HEK293 (cell line): ENCODE data around the gene DVL1.

Experiments
- ATF2 ChIP-seq: fragments of 450-650 bp; formaldehyde crosslinking; IDR thresholded peaks from 2 replicates; pipeline ENCODE4 v1.5.1; 2016; ENCODE audit warnings: missing biosample characterization, missing genetic modification characterization, low read depth
- CTCF ChIP-seq: fragments of 450-650 bp; formaldehyde crosslinking; IDR thresholded peaks from 2 replicates; pipeline ENCODE4 v1.5.1; 2016; ENCODE audit warnings: missing biosample characterization, missing genetic modification characterization
- KLF10 ChIP-seq: fragments of 450-650 bp; IDR thresholded peaks from 2 replicates; pipeline ENCODE4 v1.5.1; 2018; ENCODE audit warnings: missing biosample characterization, mild to moderate bottlenecking, missing genetic modification characterization
- REST ChIP-seq: fragments of 450-650 bp; formaldehyde crosslinking; IDR thresholded peaks from 2 replicates; pipeline ENCODE4 v1.5.1; 2016; ENCODE audit warnings: missing biosample characterization, missing genetic modification characterization
- SCRT2 ChIP-seq: fragments of 450-650 bp; formaldehyde crosslinking; IDR thresholded peaks from 2 replicates; pipeline ENCODE4 v1.5.1; 2016; ENCODE audit warnings: missing biosample characterization, missing genetic modification characterization
- YY1 ChIP-seq: fragments of 450-650 bp; formaldehyde crosslinking; IDR thresholded peaks from 2 replicates; pipeline ENCODE4 v1.5.1; 2018; ENCODE audit warnings: missing biosample characterization, missing genetic modification characterization
- ZBTB10 ChIP-seq: fragments of 450-650 bp; formaldehyde crosslinking; IDR thresholded peaks from 2 replicates; pipeline ENCODE4 v1.5.1; 2016; ENCODE audit warnings: missing biosample characterization, missing genetic modification characterization
- ZNF202 ChIP-seq: fragments of 450-650 bp; formaldehyde crosslinking; IDR thresholded peaks from 2 replicates; pipeline ENCODE4 v1.5.1; 2016; ENCODE audit warnings: missing biosample characterization, missing genetic modification characterization, borderline replicate concordance
- ZNF221 ChIP-seq: fragments of 450-650 bp; formaldehyde crosslinking; IDR thresholded peaks from 2 replicates; pipeline ENCODE4 v1.5.1; 2017; ENCODE audit warnings: missing biosample characterization, missing genetic modification characterization, borderline replicate concordance
- ZNF223 ChIP-seq: fragments of 450-650 bp; formaldehyde crosslinking; IDR thresholded peaks from 2 replicates; pipeline ENCODE4 v1.5.1; 2016; ENCODE audit warnings: missing biosample characterization, missing genetic modification characterization
- ZNF366 ChIP-seq: fragments of 450-650 bp; formaldehyde crosslinking; conservative IDR thresholded peaks from 2 replicates; pipeline ENCODE4 v1.5.1; 2016; ENCODE audit warnings: missing biosample characterization, missing genetic modification characterization

- TF ChIP-seq CTCF (tag by site-specific recombination) = no peak
- TF ChIP-seq ZNF221 (tag by site-specific recombination) = no peak
- no peak for TF ChIP-seq ZNF366
- TF ChIP-seq ZNF223 (tag by site-specific recombination) = no peak
- TF ChIP-seq SCRT2 (tag by site-specific recombination) = no peak
- no peak for TF ChIP-seq REST (tag by site-specific recombination)
- no peak for TF ChIP-seq ZBTB10 (tag by site-specific recombination)
- TF ChIP-seq KLF10 (tag by site-specific recombination) = no peak
- TF ChIP-seq YY1 (tag by site-specific recombination) = no peak
- no peak for TF ChIP-seq ATF2 (tag by site-specific recombination)
- TF ChIP-seq ZNF202 (tag by site-specific recombination) = no peak
These were observed 12.8 kb upstream of the DVL1 start for GRCh38 chr1:1361982-1362423.
